T-helper 1 cell treated with Interleukin-12 subunit alpha and Interleukin-12 subunit beta and Interleukin-4 antibody, amounts not matched to agents 30 ng/mL and 1 ng/mL, for 36 hours (primary cell): ENCODE data around the gene IL6ST. TPM values are rescaled to one million over a fixed set of nuclear protein-coding genes. Genes with fewer than 3 reads are reported as not detected.
"Not testable (repeated sequence)": the region's sequence is repeated elsewhere in the genome, so short reads cannot be mapped to it uniquely, and the experiment has no call there.

ENCODE experiments used
- intact Hi-C: fragments of 100-400 bp; cut with micrococcal nuclease; formaldehyde crosslinking; loops from one replicate; pipeline ENCODE4 v1.15.1; 2024
- total RNA-seq: library from RNA; stranded (reverse); gene quantifications from 2 replicates; pipeline ENCODE4 v1.2.3, GENCODE V29; 2022

Gene IL6ST
- total RNA-seq: 95.2 and 99.6 TPM in 2 replicates

DNA sequence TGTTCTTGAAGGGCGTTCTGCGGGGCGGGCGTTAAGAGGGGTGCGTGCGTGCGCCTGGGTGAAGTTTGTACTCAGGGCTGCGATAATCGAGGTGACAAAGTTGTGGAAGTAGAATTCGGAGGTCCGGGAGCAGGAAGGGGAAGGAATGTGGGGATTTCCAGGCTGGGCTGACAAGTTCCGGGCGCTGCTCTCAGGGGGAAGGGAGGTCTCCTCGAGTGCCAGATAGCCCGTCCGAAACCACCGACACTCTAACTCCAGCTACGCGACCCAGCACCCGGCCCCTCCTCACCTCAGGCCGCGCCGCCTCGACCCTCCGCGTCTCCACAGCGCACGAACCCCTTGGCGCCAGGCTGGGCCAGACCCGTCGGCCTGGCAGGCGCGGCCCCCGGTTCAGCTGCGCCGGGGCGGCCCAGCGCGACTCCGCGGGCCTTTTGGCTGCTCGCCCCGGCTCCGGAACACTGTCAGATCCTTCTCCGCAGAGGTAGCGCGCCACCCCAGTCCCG lies at the start of gene IL6ST:
TSS of gene IL6ST (minus strand) at position 469 of the 503 bp plus-strand sequence. CDS start 18,685 bp downstream, outside the sequence.
- intact Hi-C loops: loop anchor here (1.0 to 10.0 kb wide), 8 partner anchors 16 to 1178 kb away; partner anchors contain the start of genes GPBP1, MIER3 and SLC38A9

DNA sequence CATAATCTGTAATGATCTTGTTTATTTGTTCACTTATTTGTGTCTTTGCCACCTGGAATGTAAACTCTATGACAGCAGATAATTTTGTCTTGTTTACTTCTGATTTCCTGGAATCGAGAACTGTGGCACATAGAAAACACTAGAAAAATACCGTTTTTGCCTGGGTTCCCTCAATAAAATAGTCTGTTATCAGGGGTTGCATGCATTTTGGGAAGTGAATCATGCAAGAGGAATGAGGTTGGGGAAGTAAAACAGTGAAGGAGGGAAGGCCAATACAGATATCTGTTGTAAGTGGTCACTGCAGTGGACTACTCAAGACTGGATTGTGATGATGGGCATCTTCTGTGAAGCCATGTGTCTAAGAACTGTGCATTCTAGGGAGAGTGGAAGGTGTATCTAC lies 45.2 kb upstream of the IL6ST start:
- intact Hi-C loops: no loop called here

GRCh38 chr5:56038206-56038605 lies 43.4 kb upstream of the IL6ST start:
- intact Hi-C loops: not testable (repeated sequence)

- intact Hi-C loops: no loop called here
Observed at GRCh38 chr5:56037531-56038010, 42.8 kb upstream of the IL6ST start.

DNA sequence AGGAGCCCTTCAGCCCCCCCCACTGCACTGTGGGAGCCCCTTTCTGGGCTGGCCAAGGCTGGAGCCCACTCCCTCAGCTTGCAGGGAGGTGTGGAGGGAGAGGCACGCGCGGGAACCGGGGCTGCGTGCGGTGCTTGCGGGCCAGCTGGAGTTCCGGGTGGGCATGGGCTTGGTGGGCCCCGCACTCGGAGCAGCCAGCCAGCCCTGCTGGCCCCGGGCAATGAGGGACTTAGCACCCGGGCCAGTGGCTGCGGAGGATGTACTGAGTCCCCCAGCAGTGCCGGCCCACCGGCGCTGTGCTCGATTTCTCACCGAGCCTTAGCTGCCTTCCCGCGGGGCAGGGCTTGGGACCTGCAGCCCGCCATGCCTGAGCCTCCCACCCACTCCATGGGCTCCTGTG lies 40.6 kb upstream of the IL6ST start:
- intact Hi-C loops: not testable (repeated sequence)

DNA sequence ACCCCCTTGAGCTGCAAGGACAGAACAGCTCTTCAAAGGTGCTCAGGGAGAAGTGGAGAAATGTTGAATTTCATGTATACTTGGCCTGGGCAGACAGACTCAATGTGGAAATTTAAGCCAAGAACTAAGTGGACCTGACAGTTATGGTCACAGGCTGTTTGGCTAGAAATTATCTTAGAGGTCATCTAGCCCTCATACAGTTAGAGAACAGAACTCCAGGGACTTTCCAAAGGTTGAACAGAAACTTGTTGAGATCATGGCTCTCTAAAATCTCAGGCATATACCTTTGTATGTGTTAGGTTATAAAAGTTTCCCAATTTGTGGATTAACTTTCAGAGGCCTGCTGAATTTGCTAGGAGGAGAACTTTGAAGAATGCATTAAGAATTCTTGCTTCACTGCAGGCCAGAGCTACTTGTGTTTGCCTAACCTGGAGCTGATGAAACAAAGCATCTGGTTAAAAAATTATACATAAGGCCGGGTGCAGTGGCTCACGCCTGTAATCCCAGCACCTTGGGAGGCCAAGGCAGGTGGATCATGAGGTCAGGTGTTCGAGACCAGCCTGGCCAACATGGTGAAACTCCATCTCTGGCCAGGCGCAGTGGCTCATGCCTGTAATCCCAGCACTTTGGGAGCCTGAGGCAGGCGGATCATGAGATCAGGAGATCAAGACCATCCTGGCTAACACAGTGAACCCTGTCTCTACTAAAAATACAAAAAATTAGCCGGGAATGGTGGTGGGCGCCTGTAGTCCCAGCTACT lies 35.3 kb upstream of the IL6ST start:
- intact Hi-C loops: not testable (repeated sequence)

GRCh38 chr5:56029457-56029856 lies 34.7 kb upstream of the IL6ST start:
- intact Hi-C loops: no loop called here

GRCh38 chr5:56028708-56029107 lies 33.9 kb upstream of the IL6ST start:
- intact Hi-C loops: no loop called here

DNA sequence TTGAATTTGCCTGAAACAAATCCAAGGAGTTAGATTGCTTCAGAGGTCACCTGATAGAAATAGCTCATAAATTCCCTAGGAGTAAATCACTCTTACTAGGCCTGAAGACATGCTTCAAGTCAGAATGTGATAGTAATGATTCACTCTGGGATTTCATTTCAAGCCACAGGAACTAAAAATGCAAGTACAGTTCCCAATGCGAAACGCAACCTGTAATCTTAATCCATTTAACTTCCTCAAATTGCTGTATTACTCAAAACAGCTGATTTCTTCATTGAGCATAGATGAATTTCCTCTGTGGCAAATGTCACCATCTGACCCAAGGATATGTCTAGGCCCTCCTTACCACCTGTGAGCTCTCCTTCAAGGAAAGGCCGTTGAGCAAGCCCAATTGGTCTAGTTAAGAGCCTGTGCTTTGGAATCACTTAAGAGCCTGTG lies 32.1 kb upstream of the IL6ST start:
- intact Hi-C loops: no loop called here

DNA sequence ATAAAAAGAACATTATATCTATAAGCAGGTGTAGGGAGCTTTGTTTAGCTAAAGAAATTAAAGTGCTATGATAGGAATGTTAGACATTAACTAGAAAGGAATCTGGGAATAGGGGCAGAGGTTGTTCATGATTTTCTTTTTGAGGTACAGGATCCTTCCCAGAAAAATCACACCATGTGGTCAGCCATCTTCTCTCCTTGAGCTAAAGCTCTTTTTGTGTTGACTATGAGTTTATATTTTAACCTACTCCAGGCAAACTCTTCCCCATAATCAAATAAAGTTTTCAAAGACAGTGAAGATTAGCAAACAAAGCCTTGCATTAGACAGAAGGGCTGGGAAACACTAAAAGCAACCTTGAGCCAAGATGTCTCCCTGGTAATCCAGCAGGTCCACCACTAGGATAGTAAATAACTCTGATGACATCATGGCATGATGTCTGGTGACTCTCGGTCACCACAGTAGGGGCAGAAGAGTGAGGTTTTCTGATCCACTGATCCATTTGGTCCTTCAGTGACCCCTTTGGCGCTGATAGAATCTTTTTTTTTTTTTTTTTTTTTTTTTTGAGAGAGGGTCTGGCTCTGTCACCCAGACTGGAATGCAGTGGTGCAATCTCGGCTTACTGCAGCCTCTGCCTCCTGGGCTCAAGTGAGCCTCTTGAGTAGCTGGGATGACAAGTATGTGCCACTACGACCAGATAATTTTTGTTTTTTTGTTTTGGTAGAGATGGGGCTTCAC lies 30.6 kb upstream of the IL6ST start:
- intact Hi-C loops: no loop called here

- intact Hi-C loops: no loop called here
Observed at GRCh38 chr5:56024810-56025150, 30.0 kb upstream of the IL6ST start.

GRCh38 chr5:56023296-56023695 lies 28.5 kb upstream of the IL6ST start:
- intact Hi-C loops: loop anchor here (1.0 kb wide), 1 partner anchor 11 kb away; no protein-coding TSS in a partner anchor

- intact Hi-C loops: no loop called here
Observed at GRCh38 chr5:56019306-56020272, 24.8 kb upstream of the IL6ST start.

DNA sequence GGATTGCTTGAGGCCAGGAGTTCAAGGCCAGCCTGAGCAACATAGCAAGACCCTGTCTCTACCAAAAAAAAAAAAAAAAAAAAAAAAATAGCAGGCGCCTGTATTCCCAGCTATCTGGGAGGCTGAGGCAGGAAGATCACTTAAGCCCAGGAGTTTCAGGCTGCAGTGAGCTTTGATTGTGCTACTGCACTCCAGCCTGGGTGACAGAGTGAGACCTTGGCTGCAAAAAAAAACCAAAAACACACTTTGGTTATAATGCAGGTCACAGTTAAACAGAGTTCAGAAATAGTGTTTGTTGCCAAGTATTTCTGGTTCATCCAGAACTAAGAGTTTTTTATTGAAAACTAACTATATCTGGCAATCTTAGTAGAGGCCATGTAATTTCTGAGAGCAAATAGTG lies 24.1 kb upstream of the IL6ST start:
- intact Hi-C loops: no loop called here

- intact Hi-C loops: not testable (repeated sequence)
Observed at GRCh38 chr5:56014701-56015100, 19.9 kb upstream of the IL6ST start.

- intact Hi-C loops: loop anchor here (2.0 kb wide), 2 partner anchors 37 to 45 kb away; no protein-coding TSS in a partner anchor
Observed at GRCh38 chr5:56013939-56014338, 19.2 kb upstream of the IL6ST start.

DNA sequence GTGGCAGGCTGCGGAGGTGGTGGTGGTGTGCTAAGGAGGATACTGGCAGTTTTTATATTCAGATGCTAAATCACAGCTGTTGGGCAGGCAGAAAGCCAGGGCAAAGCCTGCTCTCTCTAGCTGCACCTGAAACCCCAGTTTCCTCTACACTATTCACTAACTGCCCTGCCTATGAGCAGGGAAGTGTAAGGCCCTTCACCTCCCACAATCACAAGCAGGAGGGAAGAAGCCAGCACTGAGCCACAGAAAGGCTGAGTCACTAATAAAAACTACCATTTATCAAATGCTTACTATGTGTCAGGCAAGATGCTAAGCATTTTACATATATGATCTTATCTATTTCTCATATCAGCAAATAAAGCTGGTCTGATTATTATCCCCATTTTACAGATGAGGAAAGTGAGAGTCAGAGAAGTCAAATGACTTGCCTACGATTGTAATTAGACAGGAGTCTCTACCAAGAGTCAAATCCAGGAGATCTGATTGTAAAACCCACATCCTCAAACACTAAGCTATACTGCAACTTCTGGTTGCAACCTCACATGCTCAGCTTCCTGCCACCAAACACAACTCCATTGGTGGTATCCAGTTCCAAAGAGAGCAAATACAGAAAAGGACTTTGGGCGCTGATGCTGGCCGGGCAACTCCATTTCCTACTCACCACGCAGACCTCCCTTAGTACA lies 17.7 kb upstream of the IL6ST start:
- intact Hi-C loops: loop anchor here (1.0 to 2.0 kb wide), 5 partner anchors 11 to 136 kb away; no protein-coding TSS in a partner anchor

DNA sequence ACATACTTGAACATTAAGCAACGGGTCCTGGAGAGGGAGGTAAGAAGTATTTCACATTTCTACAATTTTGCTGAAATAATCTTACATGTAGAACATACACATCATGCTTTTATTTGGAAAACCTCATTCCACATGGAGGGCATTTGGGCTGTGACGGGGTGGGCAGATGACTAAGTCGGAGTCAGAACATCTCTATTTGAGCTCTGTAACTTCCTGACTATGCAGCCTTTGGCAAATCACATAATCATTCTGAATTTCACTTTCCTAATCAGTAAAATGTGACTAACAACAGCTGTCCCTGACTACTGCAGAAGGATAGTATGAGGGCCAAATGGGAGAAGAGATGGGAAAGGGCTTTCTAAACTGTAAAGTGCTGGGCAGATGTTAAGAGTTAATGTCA lies 17.1 kb upstream of the IL6ST start:
- intact Hi-C loops: loop anchor here (1.0 to 2.0 kb wide), 5 partner anchors 11 to 136 kb away; no protein-coding TSS in a partner anchor

DNA sequence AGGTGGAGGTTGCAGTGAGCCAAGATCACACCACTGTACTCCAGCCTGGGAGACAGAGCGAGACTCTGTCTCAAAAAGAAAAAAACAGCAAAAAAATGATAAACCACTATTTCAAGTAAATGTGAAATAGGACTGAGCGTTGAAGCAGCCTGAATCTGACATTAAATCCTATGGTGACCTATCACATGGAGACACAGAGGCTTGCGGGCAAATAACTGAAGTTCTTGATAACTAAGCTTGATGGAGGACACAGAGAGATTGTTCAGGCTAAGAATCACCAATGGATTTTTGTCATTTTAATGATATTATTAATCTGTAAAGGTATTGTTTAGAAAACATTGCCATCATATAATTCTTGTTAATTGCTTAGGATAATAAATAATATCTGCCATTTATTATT lies 15.7 kb upstream of the IL6ST start:
- intact Hi-C loops: no loop called here

- intact Hi-C loops: no loop called here
Observed at GRCh38 chr5:56006600-56006999, 11.8 kb upstream of the IL6ST start.
